ENCODE results near the gene DPM3.
"Not testable (repeated sequence)": the region's sequence is repeated elsewhere in the genome, so short reads cannot be mapped to it uniquely, and the experiment has no call there.

Gene DPM3

GRCh38 chr1:155170806-155171205 is 30.5 kb upstream of the DPM3 start:
- DNase-seq: no peak
- no peaks in the 10 kb centered on the region for H3K27me3 ChIP-seq (replicated peaks in 2 of 5; ENCODE audit: control insufficient read depth in 4 of 5, insufficient read depth in 5 of 5, low read length in 4 of 5)
- H3K4me1 ChIP-seq (ENCODE audit: control extremely low read depth in 1 of 4, control insufficient read depth in 4 of 4, insufficient read depth in 4 of 4, low read length in 3 of 4): peaks cover 0 to 54% (median 50%) of the 10 kb centered on the region in 4 experiments
- peaks cover 6 to 23% (median 12%) of the 10 kb centered on the region in 4 experiments for H3K36me3 ChIP-seq (ENCODE audit: control insufficient read depth in 4 of 4, insufficient read depth in 4 of 4, low read length in 3 of 4)
- WGBS (ENCODE audit: insufficient coverage): 96% methylated on average over 7 of the region's 7 CpGs
- ChIA-PET POLR2A (no interaction called here), CTCF (interaction anchor here (0.9 to 11.0 kb wide), 9 partner anchors 22 to 109 kb away, joined by 3 to 258 read pairs (median 4); no protein-coding TSS in a partner anchor)
- no peaks in the 10 kb centered on the region for H3K9me3 ChIP-seq (ENCODE audit: control extremely low read depth in 1 of 5, control insufficient read depth in 4 of 5, insufficient read depth in 2 of 5, low read depth in 1 of 5, low read length in 4 of 5)
- H3K4me3 ChIP-seq (ENCODE audit: control insufficient read depth in 1 of 7, extremely low read depth in 1 of 7, insufficient read depth in 4 of 7, low read depth in 2 of 7, low read length in 6 of 7): no peak overlapping the region
- no peak overlapping the region for H3K27ac ChIP-seq (ENCODE audit: insufficient read depth in 1 of 2, low read depth in 1 of 2, low read length in 2 of 2, poor library complexity in 1 of 2, severe bottlenecking in 2 of 2)

GRCh38 chr1:155170101-155170785 is 29.9 kb upstream of the DPM3 start:
- ChIA-PET POLR2A (no interaction called here), CTCF (interaction anchor here (0.9 to 11.0 kb wide), 16 partner anchors 10 to 126 kb away, joined by 3 to 258 read pairs (median 6); no protein-coding TSS in a partner anchor)
- peaks cover 0 to 51% (median 50%) of the 10 kb centered on the region in 4 experiments for H3K4me1 ChIP-seq (ENCODE audit: control extremely low read depth in 1 of 4, control insufficient read depth in 4 of 4, insufficient read depth in 4 of 4, low read length in 3 of 4)
- H3K27me3 ChIP-seq (replicated peaks in 2 of 5; ENCODE audit: control insufficient read depth in 4 of 5, insufficient read depth in 5 of 5, low read length in 4 of 5): no peaks in the 10 kb centered on the region
- no peak for DNase-seq
- H3K27ac ChIP-seq (ENCODE audit: insufficient read depth in 1 of 2, low read depth in 1 of 2, low read length in 2 of 2, poor library complexity in 1 of 2, severe bottlenecking in 2 of 2): no peak overlapping the region
- H3K4me3 ChIP-seq (ENCODE audit: control insufficient read depth in 1 of 7, extremely low read depth in 1 of 7, insufficient read depth in 4 of 7, low read depth in 2 of 7, low read length in 6 of 7): no peak overlapping the region
- no CpG with 5 or more reads among the region's 2 CpGs for WGBS (ENCODE audit: insufficient coverage)
- H3K9me3 ChIP-seq (ENCODE audit: control extremely low read depth in 1 of 5, control insufficient read depth in 4 of 5, insufficient read depth in 2 of 5, low read depth in 1 of 5, low read length in 4 of 5): no peaks in the 10 kb centered on the region
- H3K36me3 ChIP-seq (ENCODE audit: control insufficient read depth in 4 of 4, insufficient read depth in 4 of 4, low read length in 3 of 4): peaks cover 6 to 21% (median 12%) of the 10 kb centered on the region in 4 experiments

DNA sequence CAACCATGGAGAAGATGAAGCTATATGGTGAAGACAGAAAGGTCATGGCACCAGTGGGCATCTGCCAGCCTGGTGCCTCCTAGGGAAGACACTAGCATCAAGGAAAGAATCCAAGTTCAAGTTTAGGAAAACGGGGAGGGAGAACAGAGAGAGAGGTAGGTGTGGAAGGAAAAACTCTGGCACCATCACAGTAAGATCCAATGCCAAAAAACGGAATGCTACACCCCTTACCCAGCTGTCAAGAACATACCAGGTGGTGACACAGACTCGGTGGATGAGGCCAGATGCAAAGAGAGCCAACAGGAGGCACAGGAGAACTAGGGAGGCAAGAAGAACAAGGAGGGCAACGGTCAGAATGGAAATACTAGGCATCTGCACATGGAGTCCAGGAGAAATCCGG is 29.2 kb upstream of the DPM3 start:
- H3K4me1 ChIP-seq (ENCODE audit: control extremely low read depth in 1 of 4, control insufficient read depth in 4 of 4, insufficient read depth in 4 of 4, low read length in 3 of 4): peaks cover 0 to 45% (median 44%) of the 10 kb centered on the region in 4 experiments
- no peak overlapping the region for H3K27ac ChIP-seq (ENCODE audit: insufficient read depth in 1 of 2, low read depth in 1 of 2, low read length in 2 of 2, poor library complexity in 1 of 2, severe bottlenecking in 2 of 2)
- H3K4me3 ChIP-seq (ENCODE audit: control insufficient read depth in 1 of 7, extremely low read depth in 1 of 7, insufficient read depth in 4 of 7, low read depth in 2 of 7, low read length in 6 of 7): no peak overlapping the region
- 88% methylated on average over 5 of the region's 5 CpGs for WGBS (ENCODE audit: insufficient coverage)
- H3K27me3 ChIP-seq (replicated peaks in 2 of 5; ENCODE audit: control insufficient read depth in 4 of 5, insufficient read depth in 5 of 5, low read length in 4 of 5): no peaks in the 10 kb centered on the region
- H3K9me3 ChIP-seq (ENCODE audit: control extremely low read depth in 1 of 5, control insufficient read depth in 4 of 5, insufficient read depth in 2 of 5, low read depth in 1 of 5, low read length in 4 of 5): no peaks in the 10 kb centered on the region
- DNase-seq: no peak
- POLR2A ChIA-PET: no interaction called here
- H3K36me3 ChIP-seq (ENCODE audit: control insufficient read depth in 4 of 4, insufficient read depth in 4 of 4, low read length in 3 of 4): peaks cover 6 to 21% (median 12%) of the 10 kb centered on the region in 4 experiments
- CTCF ChIA-PET: interaction anchor here (0.8 to 11.0 kb wide), 20 partner anchors 11 to 125 kb away, joined by 3 to 258 read pairs (median 7); partner anchors contain the start of gene EFNA1

DNA sequence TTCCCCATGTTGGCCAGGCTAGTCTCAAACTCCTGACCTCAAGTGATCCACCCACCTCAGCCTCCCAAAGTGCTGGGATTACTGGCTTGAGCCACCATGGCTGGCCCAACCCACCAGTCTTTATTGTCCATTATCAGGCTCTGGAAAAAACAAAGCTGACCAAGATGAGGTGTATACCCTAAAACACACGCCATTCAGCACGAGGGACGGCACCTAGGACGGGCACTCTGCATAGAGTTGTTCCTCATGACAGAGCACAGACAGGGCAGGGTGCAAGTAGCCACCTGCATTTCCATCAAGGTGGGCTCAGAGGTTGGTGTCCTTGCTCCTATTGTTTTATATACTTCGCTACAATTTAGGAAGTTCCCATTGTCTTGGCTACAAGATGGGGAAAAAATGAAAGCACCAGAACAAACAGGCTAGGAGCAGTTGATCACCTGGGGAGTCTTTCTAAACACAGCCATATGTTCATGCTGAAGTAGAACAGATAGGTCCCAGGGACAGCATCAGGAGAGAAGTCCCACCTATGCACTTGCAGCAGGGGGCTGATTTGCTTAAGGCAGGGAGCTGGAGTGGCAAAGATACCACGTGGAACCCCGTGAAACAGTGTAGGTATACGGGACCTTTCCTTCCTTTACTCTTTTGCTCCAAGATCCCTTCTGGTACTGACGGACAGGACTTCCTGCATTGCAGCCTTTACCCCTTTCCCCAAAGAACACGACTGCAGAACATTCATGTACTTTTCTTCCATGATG is 28.3 kb upstream of the DPM3 start:
- CTCF ChIA-PET: interaction anchor here (0.6 to 11.0 kb wide), 24 partner anchors 13 to 217 kb away, joined by 3 to 258 read pairs (median 6); partner anchors contain the start of genes EFNA1 and SLC50A1
- POLR2A ChIA-PET: interaction anchor here (1.0 to 2.7 kb wide), 4 partner anchors 32 to 84 kb away, joined by 3 to 8 read pairs (median 4); partner anchors contain the start of gene SLC50A1
- no peak overlapping the region for H3K27ac ChIP-seq (ENCODE audit: insufficient read depth in 1 of 2, low read depth in 1 of 2, low read length in 2 of 2, poor library complexity in 1 of 2, severe bottlenecking in 2 of 2)
- H3K27me3 ChIP-seq (replicated peaks in 2 of 5; ENCODE audit: control insufficient read depth in 4 of 5, insufficient read depth in 5 of 5, low read length in 4 of 5): no peaks in the 10 kb centered on the region
- peaks cover 0 to 39% (median 35%) of the 10 kb centered on the region in 4 experiments for H3K4me1 ChIP-seq (ENCODE audit: control extremely low read depth in 1 of 4, control insufficient read depth in 4 of 4, insufficient read depth in 4 of 4, low read length in 3 of 4)
- no peaks in the 10 kb centered on the region for H3K9me3 ChIP-seq (ENCODE audit: control extremely low read depth in 1 of 5, control insufficient read depth in 4 of 5, insufficient read depth in 2 of 5, low read depth in 1 of 5, low read length in 4 of 5)
- H3K4me3 ChIP-seq (ENCODE audit: control insufficient read depth in 1 of 7, extremely low read depth in 1 of 7, insufficient read depth in 4 of 7, low read depth in 2 of 7, low read length in 6 of 7): no peak overlapping the region
- DNase-seq: no peak
- H3K36me3 ChIP-seq (ENCODE audit: control insufficient read depth in 4 of 4, insufficient read depth in 4 of 4, low read length in 3 of 4): peaks cover 6 to 21% (median 12%) of the 10 kb centered on the region in 4 experiments
- over 99% methylated on average over 8 of the region's 10 CpGs for WGBS (ENCODE audit: insufficient coverage)

GRCh38 chr1:155168105-155168445 is 27.7 kb upstream of the DPM3 start:
- Histone ChIP-seq H3K36me3 (ENCODE audit: control insufficient read depth in 4 of 4, insufficient read depth in 4 of 4, low read length in 3 of 4) (peaks cover 6 to 21% (median 12%) of the 10 kb centered on the region in 4 experiments), H3K4me1 (ENCODE audit: control extremely low read depth in 1 of 4, control insufficient read depth in 4 of 4, insufficient read depth in 4 of 4, low read length in 3 of 4) (peaks cover 0 to 36% (median 31%) of the 10 kb centered on the region in 4 experiments), H3K4me3 (ENCODE audit: control insufficient read depth in 1 of 7, extremely low read depth in 1 of 7, insufficient read depth in 4 of 7, low read depth in 2 of 7, low read length in 6 of 7) (peak overlapping the region in 4 of 7 experiments; percentile 29 to 69 (median 54))
- not testable (repeated sequence) for H3K9me3 ChIP-seq (ENCODE audit: control extremely low read depth in 1 of 5, control insufficient read depth in 4 of 5, insufficient read depth in 2 of 5, low read depth in 1 of 5, low read length in 4 of 5); H3K27ac ChIP-seq (ENCODE audit: insufficient read depth in 1 of 2, low read depth in 1 of 2, low read length in 2 of 2, poor library complexity in 1 of 2, severe bottlenecking in 2 of 2); H3K27me3 ChIP-seq (replicated peaks in 2 of 5; ENCODE audit: control insufficient read depth in 4 of 5, insufficient read depth in 5 of 5, low read length in 4 of 5); DNase-seq
- POLR2A ChIA-PET: interaction anchor here (1.0 to 2.7 kb wide), 4 partner anchors 31 to 83 kb away, joined by 3 to 8 read pairs (median 4); partner anchors contain the start of gene SLC50A1
- 40% methylated on average over 1 of the region's 4 CpGs for WGBS (ENCODE audit: insufficient coverage)
- CTCF ChIA-PET: interaction anchor here (0.6 to 11.0 kb wide), 19 partner anchors 12 to 216 kb away, joined by 3 to 258 read pairs (median 7); partner anchors contain the start of genes EFNA1 and SLC50A1

DNA sequence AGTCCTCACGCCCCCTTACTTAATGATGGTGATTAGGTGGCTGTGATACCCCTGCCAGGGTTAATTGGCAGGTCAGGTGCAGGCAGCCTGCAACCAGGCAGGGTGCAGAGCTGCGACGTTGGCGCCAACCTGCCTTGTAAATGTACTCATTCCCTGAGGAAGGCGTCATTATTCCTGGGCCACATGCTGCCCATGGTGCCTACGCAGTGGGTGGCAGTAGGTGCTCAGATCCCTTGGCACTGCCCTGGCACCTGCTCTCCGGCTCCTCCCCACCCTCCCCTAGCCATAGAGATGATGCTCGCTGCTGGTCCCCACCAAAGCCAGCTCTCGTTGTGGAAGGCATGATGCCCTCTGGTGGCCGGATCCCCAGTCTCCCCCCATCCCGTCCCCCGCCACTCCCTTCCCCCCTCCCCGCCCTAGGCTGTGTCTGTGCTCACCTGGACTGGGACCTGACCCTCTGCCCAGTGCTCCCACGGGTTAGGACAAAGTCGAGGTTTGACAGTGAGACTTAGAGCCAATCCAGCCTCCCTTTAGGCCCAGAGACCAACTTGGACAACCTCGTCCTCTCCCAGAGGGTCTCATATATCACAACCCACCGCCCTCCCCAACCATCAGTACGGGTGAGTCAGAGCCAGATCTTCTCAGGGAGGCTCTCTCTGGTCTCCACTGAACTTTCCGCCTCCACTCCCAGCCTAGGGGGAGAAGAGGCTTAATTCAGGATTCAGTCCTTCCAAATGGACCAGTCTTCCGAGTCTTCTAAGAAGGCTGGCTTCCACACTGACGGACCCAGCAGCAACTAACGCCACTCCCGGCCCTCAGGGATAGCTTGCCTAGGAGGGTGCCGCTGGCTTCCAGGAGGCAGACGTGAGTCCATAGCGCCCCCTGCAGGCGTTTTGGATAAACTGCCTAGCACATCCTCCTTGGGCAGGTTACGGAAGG is 27.1 kb upstream of the DPM3 start:
- Histone ChIP-seq H3K27me3 (replicated peaks in 2 of 5; ENCODE audit: control insufficient read depth in 4 of 5, insufficient read depth in 5 of 5, low read length in 4 of 5) (no peaks in the 10 kb centered on the region), H3K36me3 (ENCODE audit: control insufficient read depth in 4 of 4, insufficient read depth in 4 of 4, low read length in 3 of 4) (peaks cover 6 to 21% (median 12%) of the 10 kb centered on the region in 4 experiments), H3K9me3 (ENCODE audit: control extremely low read depth in 1 of 5, control insufficient read depth in 4 of 5, insufficient read depth in 2 of 5, low read depth in 1 of 5, low read length in 4 of 5) (no peaks in the 10 kb centered on the region), H3K4me1 (ENCODE audit: control extremely low read depth in 1 of 4, control insufficient read depth in 4 of 4, insufficient read depth in 4 of 4, low read length in 3 of 4) (peaks cover 0 to 33% (median 28%) of the 10 kb centered on the region in 4 experiments), H3K4me3 (ENCODE audit: control insufficient read depth in 1 of 7, extremely low read depth in 1 of 7, insufficient read depth in 4 of 7, low read depth in 2 of 7, low read length in 6 of 7) (peak overlapping the region in 6 of 7 experiments; percentile 29 to 69 (median 43)), H3K27ac (ENCODE audit: insufficient read depth in 1 of 2, low read depth in 1 of 2, low read length in 2 of 2, poor library complexity in 1 of 2, severe bottlenecking in 2 of 2) (peak overlapping the region in 1 of 2 experiments; percentile 22)
- DNase-seq: peak; percentile 87 to 91 (median 91)
- 3% methylated on average over 16 of the region's 28 CpGs for WGBS (ENCODE audit: insufficient coverage)
- POLR2A ChIA-PET: interaction anchor here (0.7 to 2.7 kb wide), 5 partner anchors 30 to 83 kb away, joined by 3 to 8 read pairs (median 3); partner anchors contain the start of gene SLC50A1
- CTCF ChIA-PET: interaction anchor here (0.6 to 11.0 kb wide), 26 partner anchors 8 to 621 kb away, joined by 3 to 258 read pairs (median 5); partner anchors contain the start of genes EFNA1 and SLC50A1

Data from common myeloid progenitor, CD34-positive (primary cell).